ENCODE measurements around the gene SLC25A39. TPM values are rescaled to one million over a fixed set of nuclear protein-coding genes. Genes with fewer than 3 reads are reported as not detected.

The SLC25A39 gene
- total and polyA plus RNA-seq, 2 of the 4 experiments (the other 2 are of a cell fraction) = 49.1 to 99.7 TPM

GRCh38 chr17:44363613-44364159, 39.1 kb upstream of the SLC25A39 start, which contains the start of gene FAM171A2:
TSS of gene FAM171A2 (minus strand) at chr17:44363853. CDS start at chr17:44363714, 139 bp downstream.
- TF ChIP-seq RAD21 (IDR thresholded peaks at IDR 0.05; ENCODE audit: low read length) = peak; percentile 38
- no peak for TF ChIP-seq CEBPB (IDR thresholded peaks at IDR 0.05; ENCODE audit: low read depth, low read length)
- TF ChIP-seq MAZ (IDR thresholded peaks at IDR 0.05; ENCODE audit: borderline replicate concordance, low read depth, low read length) = peak; percentile 76; the same call in 1 of the 2 replicates
- TF ChIP-seq MXI1 (IDR thresholded peaks at IDR 0.05; ENCODE audit: borderline replicate concordance, low read depth, low read length) = 0 out of 2 replicates have a peak, but pooled peaks have one; percentile 10
- TF ChIP-seq CTCF (conservative IDR thresholded peaks at IDR 0.05; ENCODE audit: low read depth, low read length) = peak; percentile 71
- TF ChIP-seq SMC3 (IDR thresholded peaks at IDR 0.05; ENCODE audit: low read depth, low read length) = 0 out of 2 replicates have a peak, but pooled peaks have one; percentile 18
- H2BK5ac ChIP-seq (ENCODE audit: low read depth, low read length, poor library complexity, severe bottlenecking) = no peak within 1 kb of the TSS
- ATAC-seq (ENCODE audit: low read depth) (peak; percentile 91), DNase-seq (peak; percentile 41)
- peak within 1 kb of the TSS; percentile 26; the same call in 1 of the 2 replicates for H3K27ac ChIP-seq (ENCODE audit: insufficient read depth, low read length)
- in situ Hi-C loops (cut with MboI; ENCODE audit: low sequenced_read_pairs) (no loop called here), intact Hi-C loops (cut with micrococcal nuclease) (no loop called here), dilution Hi-C loops (cut with HindIII; ENCODE audit: low sequenced_read_pairs, unreplicated experiment) (no loop called here)
- ChIA-PET CTCF (interaction anchor here (0.9 to 1.7 kb wide), 6 partner anchors 10 to 160 kb away, joined by 3 to 6 read pairs (median 4); no protein-coding TSS in a partner anchor), POLR2A (ENCODE audit: unreplicated experiment) (no interaction called here)
- 0 out of 2 replicates have a peak within 1 kb of the TSS, but pooled peaks have one; percentile 6 for H3K56ac ChIP-seq (ENCODE audit: extremely low read depth, insufficient read depth, low read length)
- peak within 1 kb of the TSS in 1 of 2 experiments; percentile 69; a peak in 1 of 4 replicates for H4K8ac ChIP-seq (ENCODE audit: low read depth in 2 of 2, low read length in 2 of 2)
- H3K14ac ChIP-seq (replicated peaks; ENCODE audit: low read depth, low read length) = peak within 1 kb of the TSS; percentile 51; the same call in 1 of the 2 replicates
- H3K4me2 ChIP-seq (ENCODE audit: low read depth, low read length) = peak within 1 kb of the TSS; percentile 96
- no peaks in the 10 kb centered on the region for H3K9me3 ChIP-seq (ENCODE audit: control insufficient read depth, insufficient read depth, low read length)
- H2BK15ac ChIP-seq (ENCODE audit: low read depth, low read length) = no peak within 1 kb of the TSS
- no peak within 1 kb of the TSS for H2BK20ac ChIP-seq (ENCODE audit: low read depth, low read length)
- H3K36me3 ChIP-seq (ENCODE audit: control insufficient read depth, insufficient read depth, low read length) = peaks cover 3% of the 10 kb centered on the region; the same call in 1 of the 2 replicates
- H3K4ac ChIP-seq (ENCODE audit: low read depth, low read length) = no peak within 1 kb of the TSS
- WGBS, 2 experiments (ENCODE audit: extremely low coverage in 2 of 2, insufficient read length in 1 of 2) = 0% methylated on average over 34 of the region's 63 CpGs; no CpG with 5 or more reads in 1 of the 2 experiments
- no peak within 1 kb of the TSS for H2AK5ac ChIP-seq (ENCODE audit: low read depth, low read length)
- peak within 1 kb of the TSS; percentile 87 for H2AK9ac ChIP-seq (replicated peaks; ENCODE audit: low read depth, low read length, poor library complexity)
- H3K4me3 ChIP-seq (ENCODE audit: insufficient read depth, low read depth, low read length) = peak within 1 kb of the TSS; percentile 88
- peaks cover 11% of the 10 kb centered on the region for H4K20me1 ChIP-seq (ENCODE audit: insufficient read depth, low read length)
- H2BK120ac ChIP-seq (ENCODE audit: low read depth, low read length) = 0 out of 2 replicates have a peak within 1 kb of the TSS, but pooled peaks have one; percentile 4
- H4K91ac ChIP-seq (ENCODE audit: insufficient read depth, low read depth, low read length) = no peak within 1 kb of the TSS
- peak within 1 kb of the TSS; percentile 93 for H2AFZ ChIP-seq (replicated peaks; ENCODE audit: low read length, poor library complexity)
- H4K5ac ChIP-seq (ENCODE audit: low read depth, low read length) = no peak within 1 kb of the TSS
- BruUV-seq (replicated peaks) = no TSS peak
- no peak within 1 kb of the TSS; the same call in 1 of the 2 replicates for H3K23ac ChIP-seq (ENCODE audit: low read depth, low read length)
- H3K9ac ChIP-seq (ENCODE audit: low read depth, low read length) = peak within 1 kb of the TSS; percentile 71
- peaks cover 8% of the 10 kb centered on the region; the same call in 1 of the 2 replicates for H3K9me1 ChIP-seq (ENCODE audit: insufficient read depth, low read length)
- no peak within 1 kb of the TSS; the same call in 1 of the 2 replicates for H3K18ac ChIP-seq (ENCODE audit: low read depth, low read length)
- peaks cover 15% of the 10 kb centered on the region for H3K4me1 ChIP-seq (ENCODE audit: control insufficient read depth, insufficient read depth, low read length)
- peaks cover 4 to 28% of the 10 kb centered on the region in 2 experiments; a peak in 2 of 4 replicates for H3K79me1 ChIP-seq (ENCODE audit: low read depth in 1 of 2, low read length in 2 of 2)
- peaks cover 20% of the 10 kb centered on the region for H3K27me3 ChIP-seq (ENCODE audit: control insufficient read depth, insufficient read depth, low read length)

All from IMR-90 (cell line).